ENCODE measurements around the gene FAM171A1.

DNA sequence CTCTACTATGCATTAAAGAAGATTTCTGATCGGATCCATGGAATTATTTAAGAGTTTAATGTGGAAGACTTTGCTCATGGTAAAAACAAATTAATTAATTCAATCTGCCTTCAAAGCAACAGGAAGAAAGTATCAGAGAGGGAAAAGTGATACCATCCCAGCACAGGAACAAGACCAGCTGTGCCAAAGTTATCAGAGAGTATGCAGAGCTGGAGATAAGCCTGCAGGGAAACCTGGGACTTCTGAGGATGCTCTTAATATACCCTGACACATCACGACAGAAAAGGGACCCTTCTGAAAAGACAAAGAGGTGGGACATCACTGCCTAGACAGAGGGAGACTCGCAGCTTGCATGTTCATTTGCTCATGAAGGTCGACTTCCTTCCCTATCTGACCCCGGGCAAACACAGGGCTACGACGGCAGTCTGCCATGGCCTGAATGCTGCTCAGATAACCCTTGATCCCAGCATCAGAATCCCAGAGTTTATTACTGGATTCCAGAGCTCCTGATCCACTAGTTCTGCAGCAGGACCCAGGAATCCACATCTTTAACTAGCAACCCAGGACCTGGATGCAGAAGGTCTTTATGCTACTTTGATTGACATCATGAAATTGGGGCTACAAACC is 29.5 kb downstream of the FAM171A1 start:
- no peak for TF ChIP-seq POLR2A (IDR thresholded peaks at IDR 0.05; ENCODE audit: low read length)
- no peak for TF ChIP-seq GATA1 (IDR thresholded peaks at IDR 0.05; ENCODE audit: low read depth, low read length)

Measured in erythroblast (primary cell).